ENCODE measurements around the gene FBRSL1.

The FBRSL1 gene

DNA sequence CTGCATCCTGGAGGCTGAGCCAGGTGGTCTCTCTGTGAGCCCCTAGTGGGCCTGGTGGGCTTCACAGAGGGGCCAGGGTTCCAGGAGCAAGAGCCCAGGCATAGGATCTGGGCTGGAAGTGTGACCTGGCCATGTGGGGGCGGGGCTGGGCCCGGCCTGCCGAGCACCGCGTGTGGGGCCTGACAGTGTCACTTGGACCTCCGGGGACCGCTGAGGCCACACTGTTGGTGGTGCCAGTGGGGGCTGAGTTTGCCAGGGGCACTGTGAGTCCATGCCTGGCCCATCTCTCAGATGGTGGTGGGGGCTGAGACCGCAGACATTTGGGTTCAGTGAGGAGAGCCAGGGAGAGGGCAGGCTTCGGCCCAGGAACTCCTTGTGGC, 5.2 kb downstream of the FBRSL1 start:
- TF ChIP-seq TAF1 (IDR thresholded peaks at IDR 0.05; ENCODE audit: borderline replicate concordance, insufficient read depth, low read length) (no peak), FOXP2 (optimal IDR thresholded peaks at IDR 0.05; ENCODE audit: borderline replicate concordance, extremely low read depth, extremely low read length, insufficient read depth) (no peak), POLR2AphosphoS5 (IDR thresholded peaks at IDR 0.05; ENCODE audit: low read depth, low read length) (no peak), SIN3A (IDR thresholded peaks at IDR 0.05; ENCODE audit: borderline replicate concordance, insufficient read depth, low read length) (no peak)
- TF ChIP-seq, protein P1, sequence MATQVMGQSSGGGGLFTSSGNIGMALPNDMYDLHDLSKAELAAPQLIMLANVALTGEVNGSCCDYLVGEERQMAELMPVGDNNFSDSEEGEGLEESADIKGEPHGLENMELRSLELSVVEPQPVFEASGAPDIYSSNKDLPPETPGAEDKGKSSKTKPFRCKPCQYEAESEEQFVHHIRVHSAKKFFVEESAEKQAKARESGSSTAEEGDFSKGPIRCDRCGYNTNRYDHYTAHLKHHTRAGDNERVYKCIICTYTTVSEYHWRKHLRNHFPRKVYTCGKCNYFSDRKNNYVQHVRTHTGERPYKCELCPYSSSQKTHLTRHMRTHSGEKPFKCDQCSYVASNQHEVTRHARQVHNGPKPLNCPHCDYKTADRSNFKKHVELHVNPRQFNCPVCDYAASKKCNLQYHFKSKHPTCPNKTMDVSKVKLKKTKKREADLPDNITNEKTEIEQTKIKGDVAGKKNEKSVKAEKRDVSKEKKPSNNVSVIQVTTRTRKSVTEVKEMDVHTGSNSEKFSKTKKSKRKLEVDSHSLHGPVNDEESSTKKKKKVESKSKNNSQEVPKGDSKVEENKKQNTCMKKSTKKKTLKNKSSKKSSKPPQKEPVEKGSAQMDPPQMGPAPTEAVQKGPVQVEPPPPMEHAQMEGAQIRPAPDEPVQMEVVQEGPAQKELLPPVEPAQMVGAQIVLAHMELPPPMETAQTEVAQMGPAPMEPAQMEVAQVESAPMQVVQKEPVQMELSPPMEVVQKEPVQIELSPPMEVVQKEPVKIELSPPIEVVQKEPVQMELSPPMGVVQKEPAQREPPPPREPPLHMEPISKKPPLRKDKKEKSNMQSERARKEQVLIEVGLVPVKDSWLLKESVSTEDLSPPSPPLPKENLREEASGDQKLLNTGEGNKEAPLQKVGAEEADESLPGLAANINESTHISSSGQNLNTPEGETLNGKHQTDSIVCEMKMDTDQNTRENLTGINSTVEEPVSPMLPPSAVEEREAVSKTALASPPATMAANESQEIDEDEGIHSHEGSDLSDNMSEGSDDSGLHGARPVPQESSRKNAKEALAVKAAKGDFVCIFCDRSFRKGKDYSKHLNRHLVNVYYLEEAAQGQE (IDR thresholded peaks at IDR 0.05; ENCODE audit: insufficient read depth in 1 of 2, low read depth in 2 of 2, low read length in 2 of 2): no peak

DNA sequence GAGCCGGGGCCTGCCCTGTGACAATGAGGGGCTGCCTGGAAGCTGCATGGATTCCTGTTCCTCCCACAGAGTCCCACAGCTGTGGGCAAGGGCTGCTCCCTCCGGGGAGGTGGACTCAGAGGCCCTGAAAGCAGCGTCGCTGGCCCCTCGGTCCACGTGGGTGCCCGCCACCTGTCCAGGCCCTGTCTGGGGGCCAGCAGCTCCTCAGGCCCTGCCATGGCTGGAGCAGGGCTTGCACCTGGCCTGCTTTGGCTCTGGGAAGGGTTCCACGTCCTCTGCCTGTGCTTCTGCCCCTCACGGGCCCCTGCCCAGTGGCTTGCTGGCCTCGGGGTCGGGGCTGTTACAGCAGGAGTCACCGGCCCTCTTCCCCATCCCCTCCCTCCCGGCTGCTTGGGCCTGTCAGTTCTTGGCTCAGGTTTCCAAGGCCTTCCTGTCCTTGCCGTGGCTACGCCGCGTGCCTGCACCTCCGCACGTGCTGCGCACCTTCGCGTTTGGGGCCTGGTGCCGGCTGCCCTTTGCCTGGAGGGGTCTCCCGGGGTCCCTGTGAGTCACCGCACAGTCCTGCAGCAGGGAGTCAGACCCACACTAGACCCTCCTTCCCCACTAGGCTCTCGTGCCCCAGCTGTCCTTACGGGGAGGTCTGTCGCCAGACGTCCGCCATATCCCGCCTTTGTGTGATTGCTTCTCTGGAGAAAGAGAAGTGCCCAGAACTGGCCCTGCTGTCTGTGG, 5.8 kb downstream of the FBRSL1 start:
- TF ChIP-seq, protein P1 (IDR thresholded peaks at IDR 0.05; ENCODE audit: insufficient read depth in 1 of 2, low read depth in 2 of 2, low read length in 2 of 2): no peak
- TF ChIP-seq FOXP2 (optimal IDR thresholded peaks at IDR 0.05; ENCODE audit: borderline replicate concordance, extremely low read depth, extremely low read length, insufficient read depth) (no peak), POLR2AphosphoS5 (IDR thresholded peaks at IDR 0.05; ENCODE audit: low read depth, low read length) (no peak), SIN3A (IDR thresholded peaks at IDR 0.05; ENCODE audit: borderline replicate concordance, insufficient read depth, low read length) (no peak), TAF1 (IDR thresholded peaks at IDR 0.05; ENCODE audit: borderline replicate concordance, insufficient read depth, low read length) (no peak)

DNA sequence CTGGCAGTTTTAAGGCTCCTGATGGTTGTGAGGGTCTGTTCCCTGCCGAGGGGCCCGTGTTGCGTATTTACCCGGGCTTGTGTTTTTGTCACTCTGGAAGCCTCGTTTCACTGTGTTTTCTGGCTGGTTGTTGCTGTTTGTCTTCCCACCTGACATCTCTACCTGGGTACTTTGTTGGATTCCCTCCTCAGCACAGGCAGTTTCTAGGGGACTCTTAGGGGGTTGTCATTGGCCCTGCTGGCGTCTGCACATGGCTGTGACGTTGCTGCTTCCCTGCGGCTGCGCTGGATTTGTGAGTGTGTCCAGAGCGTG, 6.4 kb downstream of the FBRSL1 start:
- TF ChIP-seq SIN3A (IDR thresholded peaks at IDR 0.05; ENCODE audit: borderline replicate concordance, insufficient read depth, low read length): no peak
- TF ChIP-seq FOXP2 (optimal IDR thresholded peaks at IDR 0.05; ENCODE audit: borderline replicate concordance, extremely low read depth, extremely low read length, insufficient read depth): no peak
- TF ChIP-seq, protein P1 (IDR thresholded peaks at IDR 0.05; ENCODE audit: insufficient read depth in 1 of 2, low read depth in 2 of 2, low read length in 2 of 2): no peak
- no peak for TF ChIP-seq TAF1 (IDR thresholded peaks at IDR 0.05; ENCODE audit: borderline replicate concordance, insufficient read depth, low read length)
- TF ChIP-seq POLR2AphosphoS5 (IDR thresholded peaks at IDR 0.05; ENCODE audit: low read depth, low read length): no peak

DNA sequence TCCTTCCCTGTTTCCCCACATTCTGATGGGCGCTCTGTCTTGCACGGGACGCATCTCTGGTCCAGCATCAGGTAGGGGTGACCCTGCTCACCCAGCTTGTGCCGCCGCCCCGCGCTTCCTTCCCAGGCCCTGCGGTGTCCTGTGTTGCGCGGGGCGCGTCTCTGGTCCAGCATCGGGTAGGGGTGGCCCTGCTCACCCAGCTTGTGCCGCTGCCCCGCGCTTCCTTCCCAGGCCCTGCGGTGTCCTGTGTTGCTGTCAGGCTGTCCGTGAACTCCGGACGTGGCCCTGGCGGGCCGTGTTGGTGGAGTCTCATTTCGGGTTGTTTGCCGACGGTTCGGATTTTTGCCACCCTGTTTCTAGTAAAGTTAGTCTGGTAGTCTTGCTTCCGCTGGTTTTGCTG, 6.8 kb downstream of the FBRSL1 start:
- TF ChIP-seq, protein P1 (IDR thresholded peaks at IDR 0.05; ENCODE audit: insufficient read depth in 1 of 2, low read depth in 2 of 2, low read length in 2 of 2): no peak
- no peak for TF ChIP-seq POLR2AphosphoS5 (IDR thresholded peaks at IDR 0.05; ENCODE audit: low read depth, low read length)
- no peak for TF ChIP-seq TAF1 (IDR thresholded peaks at IDR 0.05; ENCODE audit: borderline replicate concordance, insufficient read depth, low read length)
- no peak for TF ChIP-seq FOXP2 (optimal IDR thresholded peaks at IDR 0.05; ENCODE audit: borderline replicate concordance, extremely low read depth, extremely low read length, insufficient read depth)
- no peak for TF ChIP-seq SIN3A (IDR thresholded peaks at IDR 0.05; ENCODE audit: borderline replicate concordance, insufficient read depth, low read length)

All from PFSK-1 (cell line).